Measurements from ENCODE around the gene ENAM. TPM values are rescaled to one million over a fixed set of nuclear protein-coding genes. Genes with fewer than 3 reads are reported as not detected.

Gene ENAM
- total and polyA plus RNA-seq, 2 of the 13 experiments (the other 11 are each of a cell fraction or from before 2014, with no cell fraction given) = not detected

DNA sequence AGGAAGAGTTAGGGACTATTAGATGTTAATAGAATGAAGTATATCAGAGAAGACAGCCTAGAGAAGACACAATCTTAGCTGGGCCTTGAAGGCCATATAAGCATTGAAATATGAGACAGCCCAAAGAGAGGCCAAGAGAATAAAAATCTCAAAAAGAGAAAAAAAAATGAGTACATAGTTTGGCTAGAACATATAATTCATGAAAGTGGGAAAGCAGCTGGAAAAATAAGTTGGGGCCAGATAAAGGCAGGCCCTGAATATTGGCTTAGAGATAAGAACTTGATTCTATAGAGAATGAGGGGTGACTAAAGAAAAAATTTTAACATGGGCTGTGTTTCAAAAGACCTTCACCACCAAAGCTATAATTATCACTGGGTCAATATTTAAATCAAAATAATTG lies 52.4 kb downstream of the ENAM start (continued):
- TF ChIP-seq, protein P1, sequence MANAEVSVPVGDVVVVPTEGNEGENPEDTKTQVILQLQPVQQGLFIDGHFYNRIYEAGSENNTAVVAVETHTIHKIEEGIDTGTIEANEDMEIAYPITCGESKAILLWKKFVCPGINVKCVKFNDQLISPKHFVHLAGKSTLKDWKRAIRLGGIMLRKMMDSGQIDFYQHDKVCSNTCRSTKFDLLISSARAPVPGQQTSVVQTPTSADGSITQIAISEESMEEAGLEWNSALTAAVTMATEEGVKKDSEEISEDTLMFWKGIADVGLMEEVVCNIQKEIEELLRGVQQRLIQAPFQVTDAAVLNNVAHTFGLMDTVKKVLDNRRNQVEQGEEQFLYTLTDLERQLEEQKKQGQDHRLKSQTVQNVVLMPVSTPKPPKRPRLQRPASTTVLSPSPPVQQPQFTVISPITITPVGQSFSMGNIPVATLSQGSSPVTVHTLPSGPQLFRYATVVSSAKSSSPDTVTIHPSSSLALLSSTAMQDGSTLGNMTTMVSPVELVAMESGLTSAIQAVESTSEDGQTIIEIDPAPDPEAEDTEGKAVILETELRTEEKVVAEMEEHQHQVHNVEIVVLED (CRISPR knock-in tag; IDR thresholded peaks at IDR 0.05; ENCODE audit: borderline replicate concordance) = no peak
- TF ChIP-seq, protein P2, sequence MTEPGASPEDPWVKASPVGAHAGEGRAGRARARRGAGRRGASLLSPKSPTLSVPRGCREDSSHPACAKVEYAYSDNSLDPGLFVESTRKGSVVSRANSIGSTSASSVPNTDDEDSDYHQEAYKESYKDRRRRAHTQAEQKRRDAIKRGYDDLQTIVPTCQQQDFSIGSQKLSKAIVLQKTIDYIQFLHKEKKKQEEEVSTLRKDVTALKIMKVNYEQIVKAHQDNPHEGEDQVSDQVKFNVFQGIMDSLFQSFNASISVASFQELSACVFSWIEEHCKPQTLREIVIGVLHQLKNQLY (CRISPR knock-in tag; IDR thresholded peaks at IDR 0.05) = no peak
- TF ChIP-seq CBX1 (IDR thresholded peaks at IDR 0.05; ENCODE audit: low read depth) (no peak), ZNF772 (CRISPR knock-in tag; IDR thresholded peaks at IDR 0.05) (no peak), ZNF816 (CRISPR knock-in tag; IDR thresholded peaks at IDR 0.05; ENCODE audit: borderline replicate concordance) (no peak), AGO2 (optimal IDR thresholded peaks at IDR 0.05; ENCODE audit: low read depth, low read length) (no peak)

DNA sequence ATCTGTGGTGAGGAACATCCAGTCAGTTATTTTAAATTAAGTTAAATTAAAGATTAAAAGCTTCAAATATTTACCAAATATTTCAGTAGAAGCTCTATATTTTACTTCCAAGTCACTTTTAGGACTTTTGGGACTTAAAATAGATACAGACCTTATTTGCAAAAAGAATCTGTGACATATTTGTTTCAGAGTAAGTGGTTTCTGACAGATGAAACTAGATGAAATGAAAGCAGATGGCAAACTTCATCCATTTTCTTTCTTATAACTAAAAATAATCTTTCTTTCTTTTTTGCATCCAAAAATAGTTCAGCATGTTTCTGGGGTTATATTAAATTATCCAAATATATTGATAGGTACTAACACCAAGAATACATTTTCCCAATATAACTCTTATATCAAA lies 53.2 kb downstream of the ENAM start:
- Histone ChIP-seq H3K4me2 (ENCODE audit: low read depth, low read length) (no peak overlapping the region), H3K36me3 (replicated peaks in 1 of 2; ENCODE audit: control insufficient read depth in 1 of 2, insufficient read depth in 2 of 2, low read length in 2 of 2) (no peaks in the 10 kb centered on the region), H2AFZ (ENCODE audit: low read length) (no peak overlapping the region), H3K27ac (ENCODE audit: extremely low read length, insufficient read depth, low read length) (no peak overlapping the region), H3K27me3 (ENCODE audit: control insufficient read depth in 1 of 2, insufficient read depth in 2 of 2, low read length in 2 of 2) (no peaks in the 10 kb centered on the region), H3K9me3 (ENCODE audit: low read length) (no peaks in the 10 kb centered on the region), H3K4me1 (ENCODE audit: insufficient read depth, low read length) (no peaks in the 10 kb centered on the region), H4K20me1 (ENCODE audit: insufficient read depth, low read length) (no peaks in the 10 kb centered on the region), H3K79me2 (ENCODE audit: insufficient read depth, low read length) (no peaks in the 10 kb centered on the region), H3K4me3 (replicated peaks in 1 of 3; ENCODE audit: insufficient read depth in 1 of 3, low read depth in 2 of 3, low read length in 3 of 3) (no peak overlapping the region), H3K9ac (ENCODE audit: insufficient read depth, low read depth, low read length) (no peak overlapping the region)
- intact Hi-C loops (cut with micrococcal nuclease; ENCODE audit: unreplicated experiment) (loop anchor here (10.0 kb wide), 1 partner anchor 223 kb away; the partner anchor contains the start of gene MOB1B), in situ Hi-C loops (cut with HindIII; ENCODE audit: extremely low pct_ligation_motif_present, low pct_unique_long_range_greater_than_20kb) (no loop called here)
- FAIRE-seq (no peak), ATAC-seq (no peak), DNase-seq (ENCODE audit: low spot score) (no peak)
- no TSS peak for BruUV-seq (replicated peaks)
- ChIA-PET POLR2A (no interaction called here), CTCF (ENCODE audit: low intra/inter-chr PET ratio, low total read pairs) (no interaction called here)
- TF ChIP-seq MXD4 (CRISPR knock-in tag; IDR thresholded peaks at IDR 0.05) = no peak
- TF ChIP-seq, protein P3, sequence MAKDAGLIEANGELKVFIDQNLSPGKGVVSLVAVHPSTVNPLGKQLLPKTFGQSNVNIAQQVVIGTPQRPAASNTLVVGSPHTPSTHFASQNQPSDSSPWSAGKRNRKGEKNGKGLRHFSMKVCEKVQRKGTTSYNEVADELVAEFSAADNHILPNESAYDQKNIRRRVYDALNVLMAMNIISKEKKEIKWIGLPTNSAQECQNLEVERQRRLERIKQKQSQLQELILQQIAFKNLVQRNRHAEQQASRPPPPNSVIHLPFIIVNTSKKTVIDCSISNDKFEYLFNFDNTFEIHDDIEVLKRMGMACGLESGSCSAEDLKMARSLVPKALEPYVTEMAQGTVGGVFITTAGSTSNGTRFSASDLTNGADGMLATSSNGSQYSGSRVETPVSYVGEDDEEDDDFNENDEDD (CRISPR knock-in tag; IDR thresholded peaks at IDR 0.05; ENCODE audit: borderline replicate concordance) = no peak
- TF ChIP-seq, protein P4, sequence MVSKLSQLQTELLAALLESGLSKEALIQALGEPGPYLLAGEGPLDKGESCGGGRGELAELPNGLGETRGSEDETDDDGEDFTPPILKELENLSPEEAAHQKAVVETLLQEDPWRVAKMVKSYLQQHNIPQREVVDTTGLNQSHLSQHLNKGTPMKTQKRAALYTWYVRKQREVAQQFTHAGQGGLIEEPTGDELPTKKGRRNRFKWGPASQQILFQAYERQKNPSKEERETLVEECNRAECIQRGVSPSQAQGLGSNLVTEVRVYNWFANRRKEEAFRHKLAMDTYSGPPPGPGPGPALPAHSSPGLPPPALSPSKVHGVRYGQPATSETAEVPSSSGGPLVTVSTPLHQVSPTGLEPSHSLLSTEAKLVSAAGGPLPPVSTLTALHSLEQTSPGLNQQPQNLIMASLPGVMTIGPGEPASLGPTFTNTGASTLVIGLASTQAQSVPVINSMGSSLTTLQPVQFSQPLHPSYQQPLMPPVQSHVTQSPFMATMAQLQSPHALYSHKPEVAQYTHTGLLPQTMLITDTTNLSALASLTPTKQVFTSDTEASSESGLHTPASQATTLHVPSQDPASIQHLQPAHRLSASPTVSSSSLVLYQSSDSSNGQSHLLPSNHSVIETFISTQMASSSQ (IDR thresholded peaks at IDR 0.05; ENCODE audit: low read depth) = no peak
- TF ChIP-seq, protein P4 (CRISPR knock-in tag; IDR thresholded peaks at IDR 0.05; ENCODE audit: borderline replicate concordance) = no peak
- TF ChIP-seq, protein P5, sequence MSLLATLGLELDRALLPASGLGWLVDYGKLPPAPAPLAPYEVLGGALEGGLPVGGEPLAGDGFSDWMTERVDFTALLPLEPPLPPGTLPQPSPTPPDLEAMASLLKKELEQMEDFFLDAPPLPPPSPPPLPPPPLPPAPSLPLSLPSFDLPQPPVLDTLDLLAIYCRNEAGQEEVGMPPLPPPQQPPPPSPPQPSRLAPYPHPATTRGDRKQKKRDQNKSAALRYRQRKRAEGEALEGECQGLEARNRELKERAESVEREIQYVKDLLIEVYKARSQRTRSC (CRISPR knock-in tag; IDR thresholded peaks at IDR 0.05; ENCODE audit: low read depth) = no peak
